GM18498 (cell line): Measurements from ENCODE around the gene MKRN1.
A peak's percentile ranks its signal among the peaks of the same experiment; 100 is the strongest.
"Not testable (repeated sequence)": the region's sequence is repeated elsewhere in the genome, so short reads cannot be mapped to it uniquely, and the experiment has no call there.

Experiments used
- ATAC-seq: cut with Tn5 transposase; IDR thresholded peaks from one replicate; pipeline ENCODE4 v1.9.1; 2021; ENCODE audit warnings: mild to moderate bottlenecking, moderate library complexity; ENCODE audit not compliant: unreplicated experiment

MKRN1 gene

DNA sequence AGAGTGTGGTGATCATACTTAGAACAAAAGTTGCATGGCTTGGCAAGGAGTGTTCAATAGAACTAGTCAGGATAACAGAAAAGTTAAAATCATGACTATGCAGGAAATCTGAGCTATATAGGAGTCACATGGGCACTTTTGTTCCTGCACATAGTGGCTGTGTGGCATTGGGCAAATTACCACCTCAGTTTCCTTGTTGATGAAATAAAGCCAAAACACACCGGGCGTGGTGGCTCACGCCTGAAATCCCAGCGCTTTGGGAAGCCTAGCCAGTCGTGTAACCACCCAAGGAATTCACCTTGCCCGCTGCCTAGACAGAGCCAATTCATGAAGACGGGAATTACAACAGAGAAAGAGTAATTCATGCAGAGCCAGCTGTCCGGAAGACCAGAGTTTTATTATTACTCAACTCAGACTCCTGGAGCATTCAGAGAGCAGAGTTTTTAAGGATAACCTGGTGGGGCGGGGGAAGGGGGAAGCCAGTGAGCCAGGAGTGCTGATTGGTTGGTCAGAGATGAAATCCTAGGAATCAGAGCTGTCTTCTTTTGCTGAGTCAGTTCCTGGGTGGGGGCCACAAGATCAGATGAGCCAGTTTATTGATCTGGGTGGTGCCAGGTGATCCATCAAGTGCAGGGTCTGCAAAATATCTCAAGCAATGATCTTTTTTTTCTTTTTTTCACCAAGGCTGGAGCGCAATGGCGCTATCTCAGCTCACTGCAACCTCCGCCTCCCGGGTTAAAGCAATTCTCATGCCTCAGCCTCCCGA, 6.4 kb upstream of the MKRN1 start:
- no peak for ATAC-seq

DNA sequence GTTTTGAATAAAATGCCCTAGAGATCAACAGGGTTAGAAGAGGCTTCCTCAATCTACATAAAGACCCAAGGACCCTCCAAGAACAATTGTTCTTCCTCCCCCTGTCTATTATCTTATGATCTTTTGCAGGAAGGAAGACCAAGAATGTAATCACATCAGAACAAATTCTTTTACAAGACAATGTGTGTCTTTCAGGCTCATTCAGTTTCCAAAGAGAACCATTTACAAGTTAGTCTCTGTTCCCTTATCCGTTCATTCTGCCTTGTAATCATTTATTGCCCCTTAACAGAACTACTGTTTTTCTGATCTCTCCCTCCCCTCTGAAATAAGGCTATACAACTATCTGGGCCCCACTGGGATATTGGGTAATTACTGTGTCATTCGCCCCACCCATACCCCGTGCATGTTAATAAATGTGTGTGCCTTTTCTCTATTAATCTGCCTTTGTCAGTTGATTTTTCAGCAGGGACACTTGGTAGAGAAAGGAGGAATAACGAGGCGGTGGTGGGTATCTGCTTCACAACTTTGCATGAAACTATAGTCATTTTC, 5.7 kb upstream of the MKRN1 start:
- ATAC-seq: no peak

DNA sequence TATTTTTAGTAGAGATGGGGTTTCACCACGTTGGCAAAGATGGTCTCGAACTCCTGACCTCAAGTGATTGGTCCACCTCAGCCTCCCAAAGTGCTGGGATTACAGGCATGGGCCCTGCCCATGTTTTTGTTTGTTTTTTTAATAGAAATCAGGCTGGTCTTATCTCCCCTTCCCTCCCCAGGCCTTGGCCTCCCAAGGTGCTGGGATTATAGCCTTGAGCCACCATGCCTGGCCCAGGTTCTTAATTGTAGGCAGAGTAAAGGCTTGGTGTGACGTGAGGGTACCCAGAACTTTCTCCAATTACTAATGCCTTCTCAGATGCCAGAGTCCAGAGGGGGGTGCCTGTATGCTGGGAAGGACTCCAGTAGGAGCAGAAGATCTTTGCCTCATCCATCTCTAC, 5.2 kb upstream of the MKRN1 start:
- no peak for ATAC-seq

DNA sequence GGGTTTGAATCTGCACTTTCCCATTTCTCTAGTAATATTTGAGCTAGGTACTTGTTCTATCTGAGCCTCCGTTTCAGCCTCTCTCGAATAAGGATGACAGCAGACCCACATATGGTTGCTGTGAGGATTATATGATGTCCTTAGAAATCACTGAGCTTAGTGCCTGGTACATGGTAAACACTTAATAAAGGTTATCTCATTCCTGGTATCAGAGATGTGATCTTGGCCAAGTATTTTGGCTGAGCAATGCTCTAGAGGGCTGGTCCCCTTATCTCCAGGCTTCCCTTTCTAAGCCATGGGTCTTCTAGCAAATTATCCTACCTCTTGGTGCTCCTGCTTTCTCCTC, 407 bp upstream of the MKRN1 start:
- ATAC-seq: peak; percentile 7

DNA sequence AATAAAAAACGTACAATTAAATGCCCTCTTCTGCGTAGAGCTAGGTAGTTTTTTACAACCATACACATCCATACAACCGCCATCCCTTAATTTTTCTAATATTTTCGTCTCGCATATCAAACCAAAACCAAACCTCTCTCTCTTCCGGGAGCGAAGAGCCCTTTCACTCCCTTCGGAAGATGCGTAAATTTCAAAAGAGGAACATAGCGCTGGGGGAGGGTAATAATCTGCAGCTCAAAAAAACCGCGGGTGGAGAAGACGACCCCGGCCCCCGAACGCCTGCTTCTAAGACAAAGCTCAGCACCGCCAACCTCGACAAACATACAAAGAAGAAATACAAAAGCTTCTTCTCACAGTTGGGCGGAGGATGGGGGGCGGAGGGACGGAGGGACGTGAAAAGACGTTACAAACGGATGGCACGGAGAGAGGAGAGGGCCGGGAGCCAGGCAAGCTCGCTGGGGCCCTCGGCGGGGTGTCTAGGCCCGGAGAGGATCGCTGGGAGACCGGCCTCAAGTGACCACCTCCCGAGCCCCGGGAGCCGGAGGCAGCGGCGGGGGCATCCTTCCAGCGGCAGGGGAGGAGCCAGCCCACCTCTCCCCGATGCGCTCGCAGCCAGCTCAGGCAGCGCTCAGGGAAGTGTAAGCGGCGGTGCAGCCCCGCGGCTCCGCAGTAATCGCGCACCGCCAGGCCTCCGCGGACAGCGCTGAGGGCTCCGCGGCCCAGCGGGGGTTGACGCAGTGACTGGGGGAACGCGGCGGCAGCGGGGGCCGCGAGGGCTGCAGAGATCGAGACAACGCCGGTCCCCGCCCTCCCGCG, 851 bp downstream of the MKRN1 start:
- ATAC-seq: peak; percentile 28

DNA sequence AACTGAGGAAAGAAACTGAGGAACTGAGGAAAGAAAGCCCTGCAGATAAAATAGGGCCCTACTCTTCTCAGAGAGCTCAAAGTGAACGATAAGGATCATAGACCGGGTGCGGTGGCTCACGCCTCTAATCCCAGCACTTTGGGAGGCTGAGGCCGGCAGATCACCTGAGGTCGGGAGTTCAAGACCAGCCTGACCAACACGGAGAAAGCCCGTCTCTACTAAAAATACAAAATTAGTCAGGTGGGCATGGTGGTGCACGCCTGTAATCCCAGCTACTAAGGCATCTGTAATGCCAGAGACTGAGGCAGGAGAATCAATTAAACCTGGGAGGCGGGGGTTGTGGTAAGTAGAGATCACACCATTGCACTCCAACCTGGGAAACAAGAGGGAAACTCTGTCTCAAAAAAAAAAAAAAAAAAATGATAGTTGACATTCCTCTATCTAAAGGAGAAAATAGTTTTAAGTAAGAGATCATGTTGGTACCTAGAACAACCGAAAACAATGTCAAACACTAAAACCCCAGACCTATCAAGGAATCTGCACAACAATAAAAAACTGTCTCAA, 2.5 kb downstream of the MKRN1 start:
- ATAC-seq: no peak

DNA sequence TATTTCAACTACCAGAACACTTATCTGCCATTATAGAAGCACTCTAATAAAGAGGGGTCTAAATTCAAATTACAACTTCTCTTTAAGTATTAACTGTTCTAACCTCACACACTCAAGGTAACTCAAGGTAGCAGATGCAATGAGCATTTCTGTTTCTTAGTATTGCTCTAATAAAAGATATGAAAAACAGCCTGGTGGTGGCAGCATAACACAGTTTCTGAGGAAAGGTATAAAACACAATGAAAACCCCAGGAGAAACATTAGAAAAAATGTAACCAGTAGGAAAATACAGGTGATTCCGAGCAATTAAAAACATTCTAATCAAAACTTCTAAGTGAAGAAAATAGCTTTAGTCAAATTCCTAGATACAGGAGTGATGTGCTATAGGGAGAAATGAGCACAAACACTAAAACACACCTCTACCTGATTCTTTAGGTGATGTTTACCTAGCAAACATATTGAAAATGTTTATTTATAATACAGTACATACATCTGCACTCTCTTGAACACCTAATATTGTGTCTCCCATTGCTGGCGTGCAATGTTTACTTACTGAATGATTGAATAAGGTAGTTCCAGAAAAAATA, 3.5 kb downstream of the MKRN1 start:
- no peak for ATAC-seq

DNA sequence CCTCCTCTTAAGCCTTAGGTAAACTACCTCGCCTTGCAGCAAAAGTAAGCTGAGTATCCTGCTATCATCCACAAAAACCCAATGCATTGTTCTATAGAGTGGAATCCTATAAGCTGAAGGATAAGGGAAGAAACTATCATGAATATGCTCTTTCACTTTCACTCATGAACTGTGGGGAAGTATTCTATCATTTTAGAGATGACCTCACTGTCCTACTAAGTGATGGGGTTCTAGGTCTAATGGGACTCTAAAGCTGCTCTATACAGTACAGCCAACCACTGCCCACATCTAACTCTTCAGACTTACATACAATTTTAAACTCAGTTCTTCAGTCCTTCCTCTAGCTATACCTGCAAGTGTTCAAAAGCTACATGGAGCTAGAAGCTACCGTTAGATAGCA, 16.2 kb downstream of the MKRN1 start:
- no peak for ATAC-seq

DNA sequence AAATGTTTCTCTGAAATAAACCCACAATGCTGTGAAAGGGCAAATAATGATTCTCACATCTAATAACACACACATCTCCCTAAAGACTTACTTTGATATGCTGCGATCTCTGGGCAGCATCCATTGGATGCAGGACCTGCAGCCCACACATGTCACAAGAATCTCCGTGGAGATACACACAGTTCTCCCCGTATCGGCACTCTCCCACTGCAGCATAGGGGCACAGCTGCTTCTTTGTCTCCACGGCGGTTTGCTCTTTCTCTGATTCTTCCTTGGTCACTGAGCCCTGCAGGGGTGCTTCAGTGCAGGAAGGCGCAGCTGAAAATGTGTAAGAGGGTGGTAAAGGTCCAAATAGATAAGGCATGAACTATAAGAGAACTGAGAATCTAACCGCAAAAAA, 20.4 kb downstream of the MKRN1 start:
- ATAC-seq: no peak

DNA sequence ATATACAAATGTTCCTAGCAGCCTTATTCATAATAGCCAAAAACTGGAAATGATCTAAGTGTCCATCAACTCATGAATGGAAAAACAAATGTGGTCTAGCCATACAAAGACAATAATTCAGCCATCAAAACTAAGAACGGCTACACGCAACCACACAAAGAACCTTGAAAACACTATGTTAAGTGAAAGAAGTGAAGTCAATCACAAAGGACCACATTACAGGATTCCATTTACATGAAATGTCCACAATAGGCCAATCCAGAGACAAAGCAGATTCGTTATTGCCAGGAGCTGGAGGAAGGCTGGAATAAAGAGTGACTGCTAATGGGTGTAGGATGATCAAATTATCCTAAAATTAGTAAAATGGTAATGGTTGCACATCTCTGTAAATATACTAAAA, 21.1 kb downstream of the MKRN1 start:
- no peak for ATAC-seq

DNA sequence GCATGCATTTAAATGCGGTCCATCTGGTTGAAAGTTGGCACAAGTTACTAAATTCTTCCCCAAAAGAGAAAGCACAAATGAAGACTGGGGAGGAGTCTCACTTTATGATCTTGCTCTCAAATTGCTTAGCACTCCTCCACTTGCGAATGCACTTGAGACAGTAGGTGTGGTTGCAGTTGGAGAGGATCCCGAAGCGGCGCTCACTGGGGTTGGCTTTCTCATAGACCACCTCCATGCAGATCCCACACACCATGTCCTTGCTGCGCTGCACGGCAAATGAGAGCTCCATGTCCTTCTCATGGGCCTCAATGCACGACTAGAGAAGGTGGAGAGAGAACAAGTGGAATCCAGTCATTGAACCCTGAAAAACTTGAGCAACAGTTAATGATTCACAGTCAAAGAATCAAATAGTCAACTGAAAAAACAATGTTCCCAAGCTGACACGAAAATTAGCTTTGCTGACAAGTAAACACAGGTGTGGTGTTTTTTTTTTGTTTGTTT, 22.7 kb downstream of the MKRN1 start:
- ATAC-seq: no peak

DNA sequence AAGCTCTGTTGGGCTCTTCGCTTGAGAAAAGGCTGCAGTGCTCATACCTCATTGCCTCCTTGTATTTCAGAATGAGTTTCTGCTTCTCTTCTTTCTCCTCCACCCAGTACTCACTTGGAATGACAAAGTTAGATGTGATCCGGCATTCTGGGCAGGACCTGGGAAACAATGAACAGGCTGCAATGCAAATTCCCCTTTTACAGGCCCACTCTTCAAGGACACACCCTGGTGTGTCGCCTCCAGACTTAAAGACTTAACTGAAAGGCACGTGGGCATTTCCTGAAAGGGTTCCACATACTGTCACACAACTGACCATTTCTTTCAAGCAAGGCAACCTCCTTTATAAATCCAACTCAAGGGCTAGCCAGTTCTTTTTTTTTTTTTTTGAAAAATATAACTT, 23.6 kb downstream of the MKRN1 start:
- no peak for ATAC-seq

DNA sequence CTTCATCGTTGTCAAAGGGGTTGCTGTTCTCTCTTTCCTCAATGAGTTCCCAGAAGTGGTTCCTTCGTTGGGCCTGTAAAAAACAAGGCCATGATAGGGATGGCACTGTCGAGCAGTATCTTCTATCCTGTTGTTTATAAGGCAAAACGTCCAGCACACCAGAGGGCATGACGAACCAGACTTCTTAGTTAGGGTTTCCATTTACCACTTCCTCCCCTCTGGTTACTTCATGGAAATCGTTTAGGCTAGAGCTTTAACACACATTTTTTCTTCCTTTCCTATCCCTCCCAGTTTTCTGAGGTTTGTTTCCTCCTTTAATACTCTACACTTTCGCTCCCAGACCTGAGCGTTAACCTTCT, 24.7 kb downstream of the MKRN1 start:
- ATAC-seq: no peak

DNA sequence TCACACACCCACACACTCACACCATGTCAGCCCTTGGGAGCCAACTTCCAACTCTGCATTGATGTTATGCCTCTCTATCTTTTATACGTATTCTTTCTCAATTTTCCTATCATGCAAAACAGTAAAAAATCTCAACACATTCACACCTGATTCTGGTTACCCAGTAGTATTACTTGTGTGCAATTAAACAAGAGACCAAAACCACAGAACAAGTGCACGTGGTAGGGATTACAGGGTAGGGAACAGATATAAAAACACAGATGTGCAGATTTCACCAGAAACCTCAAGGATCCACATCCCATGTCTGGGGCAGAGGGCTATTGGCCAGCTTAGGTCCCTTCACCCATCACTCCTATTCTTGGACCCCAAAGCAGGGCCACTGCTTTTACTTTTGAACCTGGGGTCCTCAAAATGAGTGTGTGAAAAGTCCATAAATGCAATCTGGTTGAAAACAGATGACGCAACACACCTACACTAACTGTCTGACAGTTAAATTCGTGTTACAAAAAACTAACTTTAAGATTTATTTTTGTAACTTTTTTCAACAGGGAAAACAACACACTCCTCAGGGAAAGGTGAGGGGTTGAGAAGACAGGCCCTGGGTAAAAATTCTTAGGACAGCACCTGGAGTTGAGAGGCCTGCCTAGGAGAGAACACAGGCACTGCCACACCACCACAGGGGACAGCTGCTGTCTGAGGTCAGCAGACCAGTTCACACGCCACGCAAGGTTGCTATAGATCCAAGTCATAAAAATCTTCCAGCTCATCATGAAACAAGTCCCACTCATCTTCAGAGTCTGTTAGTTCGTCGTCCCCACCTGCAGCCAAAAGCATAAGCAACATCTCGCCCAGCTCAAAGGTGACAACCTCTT, 25.3 kb downstream of the MKRN1 start:
- ATAC-seq: not testable (repeated sequence)

DNA sequence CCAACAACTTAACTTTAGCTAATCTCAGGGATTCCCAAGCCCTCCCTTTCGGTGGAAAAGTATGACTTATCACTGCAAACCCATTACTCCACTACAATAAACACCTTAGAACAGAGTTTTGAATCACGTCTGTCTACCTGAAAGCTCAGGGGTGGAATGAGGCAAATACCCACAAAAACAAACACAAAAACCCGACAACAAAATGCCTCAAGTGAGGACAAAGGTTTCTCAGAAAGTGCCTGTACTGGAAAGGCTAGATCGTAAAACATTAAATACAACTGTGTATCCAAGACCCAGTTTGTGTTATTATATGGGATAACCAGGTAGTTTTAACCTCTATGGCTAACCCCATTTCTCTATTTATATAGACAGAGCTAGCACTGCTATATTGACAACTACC, 26.0 kb downstream of the MKRN1 start:
- ATAC-seq: no peak

DNA sequence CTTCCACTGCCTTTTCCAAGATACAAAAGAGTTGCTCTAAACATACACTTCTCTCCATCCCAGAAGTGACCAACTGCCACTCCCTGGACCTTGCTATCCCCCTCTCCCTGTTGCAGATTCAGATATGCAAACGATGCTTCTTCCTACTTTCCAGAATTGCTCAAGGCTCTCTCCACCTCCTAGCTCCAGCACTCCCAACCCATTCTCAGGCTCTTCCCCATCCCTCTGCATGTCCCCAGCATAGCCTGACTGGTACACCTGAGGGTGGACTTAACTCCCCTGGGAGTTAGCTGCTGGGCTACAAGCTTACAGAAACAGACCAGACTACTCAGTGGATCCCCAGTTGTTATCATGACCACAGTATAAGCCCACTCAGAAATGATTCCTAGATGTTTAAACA, 27.6 kb downstream of the MKRN1 start:
- ATAC-seq: no peak

DNA sequence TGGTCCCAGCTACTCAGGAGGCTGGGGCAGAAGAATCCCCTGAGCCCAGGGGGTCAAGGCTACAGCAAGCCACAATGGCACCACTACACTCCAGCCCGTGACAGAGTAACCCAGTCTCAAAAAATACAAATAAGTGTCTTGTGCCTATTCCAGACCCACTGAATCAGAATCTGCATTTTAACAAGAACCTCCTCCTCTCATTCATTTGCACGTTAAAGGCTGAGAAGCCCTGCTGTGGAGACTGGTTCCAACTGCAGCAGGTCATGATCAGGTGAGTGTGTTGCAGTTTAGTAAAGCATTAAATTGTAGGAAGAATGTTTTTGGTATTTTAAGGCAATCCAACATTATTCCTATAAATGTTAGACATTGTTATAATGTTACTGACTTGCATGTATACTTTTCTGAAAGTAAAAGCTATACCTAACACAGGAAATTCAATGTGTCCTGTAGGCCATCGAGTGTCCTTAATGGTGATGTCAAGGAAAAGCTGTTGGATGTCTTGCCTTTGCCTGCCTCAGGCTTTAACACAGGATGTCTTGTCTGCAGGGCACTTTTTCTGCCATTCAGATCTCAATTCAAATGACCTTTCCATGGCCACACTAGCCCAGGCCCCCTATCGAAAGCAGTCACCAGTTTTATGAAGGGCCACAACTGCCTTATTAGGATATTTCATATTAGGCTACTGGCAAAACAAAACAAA, 30.4 kb downstream of the MKRN1 start:
- ATAC-seq: no peak

DNA sequence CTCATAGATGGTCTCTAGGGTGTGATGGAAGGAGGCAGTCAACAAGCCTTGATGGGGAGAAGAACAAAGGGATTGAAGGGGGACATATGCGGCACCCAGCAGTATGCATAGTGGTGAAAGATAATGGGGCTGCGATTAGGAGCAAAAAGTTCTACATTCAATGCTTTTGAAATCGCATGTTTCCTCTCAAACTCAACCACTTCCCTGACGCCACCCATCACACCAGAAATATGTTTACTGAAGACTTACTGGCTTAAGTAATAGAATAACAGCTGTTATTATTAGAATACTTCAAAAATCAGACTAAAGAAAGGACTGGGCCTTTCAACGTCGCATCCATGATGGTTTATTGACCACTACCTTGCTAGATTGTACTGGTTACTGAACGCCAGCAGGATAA, 31.5 kb downstream of the MKRN1 start:
- ATAC-seq: no peak

DNA sequence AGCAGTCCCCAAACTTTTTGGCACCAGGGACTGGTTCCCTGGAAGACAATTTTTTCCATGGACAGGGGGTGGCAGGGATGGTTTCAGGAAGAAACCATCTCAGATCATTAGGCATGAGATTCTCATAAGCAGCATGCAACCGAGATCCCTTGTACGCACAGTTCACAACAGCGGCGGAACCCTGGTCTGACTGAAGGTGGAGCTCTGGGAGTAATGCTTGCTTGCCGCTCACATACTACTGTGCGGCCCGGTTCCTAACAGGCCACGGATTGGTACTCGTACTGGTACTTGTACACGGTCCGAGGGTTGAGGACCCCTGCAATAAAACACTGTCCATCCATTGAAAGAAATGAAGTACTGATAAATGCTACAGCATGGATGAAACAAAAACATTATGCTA, 32.8 kb downstream of the MKRN1 start:
- ATAC-seq: no peak

DNA sequence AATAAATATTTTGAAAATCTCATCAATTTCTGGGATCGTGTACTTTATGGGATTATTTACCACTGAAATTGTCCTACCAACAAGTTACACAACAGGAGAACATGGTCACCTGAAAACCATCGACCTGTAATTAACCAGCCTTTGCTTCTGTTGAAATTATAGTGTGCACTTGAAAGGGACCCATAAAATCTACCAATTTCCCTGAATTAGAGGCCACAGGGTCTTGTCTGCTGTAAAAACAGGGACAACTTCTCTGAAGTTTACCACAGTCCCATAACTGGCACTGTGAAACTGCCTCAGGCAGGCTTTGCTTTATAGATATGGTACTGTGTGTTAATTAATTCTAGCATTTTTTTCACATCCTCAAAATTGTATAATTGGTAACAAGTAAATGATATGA, 37.8 kb downstream of the MKRN1 start:
- no peak for ATAC-seq
